ENCODE results near the gene ENTPD3. TPM values are rescaled to one million over a fixed set of nuclear protein-coding genes. Genes with fewer than 3 reads are reported as not detected.

The ENTPD3 gene
- total RNA-seq, 1 donor from 2014 or later: 1.6 TPM

Other genes starting within 250 kb of the ENTPD3 start
- gene EIF1B, start 77.5 kb upstream of the ENTPD3 start, total RNA-seq: 63.7 TPM
- gene RPL14, start 70.2 kb downstream of the ENTPD3 start, total RNA-seq: 1,368 TPM
- gene ZNF619, start 89.9 kb downstream of the ENTPD3 start, total RNA-seq: 7.3 TPM
- gene ZNF620, start 118.9 kb downstream of the ENTPD3 start, total RNA-seq: 6.1 TPM
- gene ZNF621, start 137.8 kb downstream of the ENTPD3 start, total RNA-seq: 31.5 TPM